HFF-Myc (cell line): Measurements from ENCODE around the gene BMP2K.
"Not testable (repeated sequence)": the region's sequence is repeated elsewhere in the genome, so short reads cannot be mapped to it uniquely, and the experiment has no call there.

Experiments used
- DNase-seq: peaks from one replicate; pipeline ENCODE4 v3.0.0-alpha.2; 2011; ENCODE audit warnings: low read depth; ENCODE audit errors: extremely low read depth
- H3K4me3 ChIP-seq: replicated peaks from 2 replicates; pipeline ENCODE4 v1.5.1; 2011; ENCODE audit warnings: low read depth, mild to moderate bottlenecking, control low read depth, low read length
- TF ChIP-seq, protein P1 (sequence below): IDR thresholded peaks from 2 replicates; pipeline ENCODE4 v1.5.1; 2012; ENCODE audit warnings: mild to moderate bottlenecking, low read depth, low read length, control low read depth; ENCODE audit errors: missing control alignments

The BMP2K gene

DNA sequence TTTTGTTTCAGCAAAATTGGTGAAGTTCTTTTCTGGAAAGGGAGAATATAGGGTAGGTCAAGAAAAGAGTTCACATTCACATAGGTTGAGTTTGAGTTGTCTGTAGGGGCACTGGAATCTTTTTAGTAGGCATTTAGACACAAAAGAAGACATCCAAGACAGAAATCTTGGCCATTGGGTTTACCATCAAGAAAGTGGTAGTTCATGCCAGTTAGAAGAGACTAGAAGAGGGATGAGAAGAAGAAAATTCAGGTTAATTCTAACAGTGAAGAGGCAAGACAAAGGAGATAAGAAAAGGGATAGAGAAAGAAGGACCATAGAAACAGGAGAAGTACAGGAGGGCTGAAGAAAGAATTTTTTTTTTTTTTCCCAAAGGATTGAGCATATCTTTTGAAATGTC, 123.2 kb downstream of the BMP2K start:
- H3K4me3 ChIP-seq: no peak overlapping the region
- TF ChIP-seq, protein P1, sequence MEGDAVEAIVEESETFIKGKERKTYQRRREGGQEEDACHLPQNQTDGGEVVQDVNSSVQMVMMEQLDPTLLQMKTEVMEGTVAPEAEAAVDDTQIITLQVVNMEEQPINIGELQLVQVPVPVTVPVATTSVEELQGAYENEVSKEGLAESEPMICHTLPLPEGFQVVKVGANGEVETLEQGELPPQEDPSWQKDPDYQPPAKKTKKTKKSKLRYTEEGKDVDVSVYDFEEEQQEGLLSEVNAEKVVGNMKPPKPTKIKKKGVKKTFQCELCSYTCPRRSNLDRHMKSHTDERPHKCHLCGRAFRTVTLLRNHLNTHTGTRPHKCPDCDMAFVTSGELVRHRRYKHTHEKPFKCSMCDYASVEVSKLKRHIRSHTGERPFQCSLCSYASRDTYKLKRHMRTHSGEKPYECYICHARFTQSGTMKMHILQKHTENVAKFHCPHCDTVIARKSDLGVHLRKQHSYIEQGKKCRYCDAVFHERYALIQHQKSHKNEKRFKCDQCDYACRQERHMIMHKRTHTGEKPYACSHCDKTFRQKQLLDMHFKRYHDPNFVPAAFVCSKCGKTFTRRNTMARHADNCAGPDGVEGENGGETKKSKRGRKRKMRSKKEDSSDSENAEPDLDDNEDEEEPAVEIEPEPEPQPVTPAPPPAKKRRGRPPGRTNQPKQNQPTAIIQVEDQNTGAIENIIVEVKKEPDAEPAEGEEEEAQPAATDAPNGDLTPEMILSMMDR: no peak
- no peak for DNase-seq

DNA sequence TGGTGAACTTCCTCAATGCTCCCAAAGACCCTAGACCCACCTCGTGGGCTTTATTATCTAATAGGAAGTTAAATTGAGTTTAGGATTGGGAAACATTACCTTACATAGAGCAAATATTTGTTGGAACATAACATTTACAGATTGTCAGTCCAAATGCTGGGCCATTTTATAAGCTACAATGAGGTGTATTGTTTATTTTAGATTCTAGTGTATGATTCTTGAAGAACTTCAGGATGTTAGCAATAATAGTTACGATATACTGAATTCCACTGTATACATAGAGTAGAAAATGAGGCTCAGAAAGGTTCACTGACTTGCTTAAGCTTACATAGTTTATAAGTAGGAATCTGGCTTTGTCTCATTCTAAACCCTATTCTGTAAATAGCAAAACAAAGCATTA, 125.7 kb downstream of the BMP2K start:
- DNase-seq: no peak
- TF ChIP-seq, protein P1: no peak
- no peak overlapping the region for H3K4me3 ChIP-seq

DNA sequence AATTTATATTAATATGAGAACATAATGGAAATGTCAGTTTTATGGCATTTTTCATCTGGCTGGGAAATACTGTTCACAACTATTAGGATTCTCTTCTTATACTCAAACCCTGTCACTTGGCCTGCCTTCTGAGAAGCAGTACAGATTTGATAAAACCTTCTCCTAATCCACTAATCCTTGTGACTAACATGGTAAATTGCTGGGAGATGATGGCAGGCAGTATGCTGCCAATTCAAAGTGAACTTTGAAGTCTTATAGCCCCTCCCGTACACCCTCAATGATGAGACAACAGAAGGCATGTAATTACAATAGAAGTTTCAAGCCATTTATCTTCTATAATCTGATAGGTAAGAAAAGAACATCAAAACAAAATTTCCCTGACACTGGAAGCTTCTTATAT, 126.1 kb downstream of the BMP2K start:
- DNase-seq: no peak
- no peak overlapping the region for H3K4me3 ChIP-seq
- TF ChIP-seq, protein P1: no peak

DNA sequence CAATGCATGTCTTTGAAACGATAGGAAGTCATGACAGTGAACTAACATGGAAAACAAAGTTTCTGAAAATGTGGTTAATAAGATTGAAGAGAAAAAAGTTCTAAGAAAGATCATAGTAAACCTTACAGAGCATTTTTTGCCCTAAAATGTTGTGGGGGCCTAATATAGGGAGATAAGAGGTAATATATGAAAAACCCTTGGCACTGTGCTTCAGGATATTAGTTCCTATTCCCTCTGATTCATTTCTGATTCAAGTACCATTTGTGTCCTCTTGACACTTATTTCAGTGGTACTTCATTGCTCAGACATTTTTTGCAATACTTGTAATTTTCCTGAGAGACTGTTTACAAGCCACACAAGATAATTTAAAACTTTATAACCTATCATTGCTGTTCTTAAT, 128.0 kb downstream of the BMP2K start:
- TF ChIP-seq, protein P1: no peak
- DNase-seq: no peak
- no peak overlapping the region for H3K4me3 ChIP-seq

DNA sequence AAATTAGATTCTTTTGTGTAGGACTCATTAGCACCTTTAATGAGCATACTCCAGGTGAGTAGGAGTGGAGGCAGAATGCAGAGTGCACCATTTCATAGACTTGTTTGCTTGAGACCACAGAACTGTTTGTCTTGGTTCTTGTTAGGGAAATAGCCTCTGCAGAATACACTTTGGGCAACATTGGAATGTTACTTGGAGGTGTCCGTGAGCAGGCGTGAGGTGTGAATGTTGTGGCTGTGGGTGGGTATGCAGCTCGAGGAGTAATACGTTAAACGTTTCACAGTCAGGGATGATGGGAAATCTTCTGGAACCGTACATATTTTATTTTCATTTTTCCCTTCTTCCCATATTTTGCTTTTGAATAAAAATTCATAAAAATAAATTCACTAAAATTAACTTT, 131.5 kb downstream of the BMP2K start:
- TF ChIP-seq, protein P1: no peak
- no peak for DNase-seq
- no peak overlapping the region for H3K4me3 ChIP-seq

DNA sequence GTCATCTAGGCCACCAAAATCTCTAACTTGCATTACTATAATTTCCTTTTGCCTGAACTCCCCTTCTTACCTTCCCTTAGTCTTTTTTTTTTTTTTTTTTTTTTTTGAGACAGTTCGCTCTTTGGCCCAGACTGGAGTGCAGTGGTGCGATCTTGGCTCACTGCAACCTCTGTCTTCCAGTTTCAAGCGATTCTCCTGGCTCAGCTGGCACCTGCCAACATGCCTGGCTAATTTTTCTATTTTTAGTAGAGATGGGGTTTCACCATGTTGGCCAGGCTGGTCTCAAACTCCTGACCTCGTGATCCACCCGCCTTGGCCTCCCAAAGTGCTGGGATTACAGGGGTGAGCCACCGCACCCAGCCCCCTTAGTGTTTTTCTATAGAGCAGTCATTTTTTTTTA, 132.8 kb downstream of the BMP2K start:
- not testable (repeated sequence) for DNase-seq, H3K4me3 ChIP-seq

DNA sequence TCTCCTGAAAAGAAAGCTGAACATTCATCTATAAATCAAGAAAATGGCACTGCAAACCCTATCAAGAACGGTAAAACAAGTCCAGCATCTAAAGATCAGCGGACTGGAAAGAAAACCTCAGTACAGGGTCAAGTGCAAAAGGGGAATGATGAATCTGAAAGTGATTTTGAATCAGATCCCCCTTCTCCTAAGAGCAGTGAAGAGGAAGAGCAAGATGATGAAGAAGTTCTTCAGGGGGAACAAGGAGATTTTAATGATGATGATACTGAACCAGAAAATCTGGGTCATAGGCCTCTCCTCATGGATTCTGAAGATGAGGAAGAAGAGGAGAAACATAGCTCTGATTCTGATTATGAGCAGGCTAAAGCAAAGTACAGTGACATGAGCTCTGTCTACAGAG, 134.5 kb downstream of the BMP2K start:
- TF ChIP-seq, protein P1: no peak
- H3K4me3 ChIP-seq: no peak overlapping the region
- DNase-seq: no peak
